GM12873 (cell line): Measurements from ENCODE around the gene TIGD3.
A peak's percentile ranks its signal among the peaks of the same experiment; 100 is the strongest.

Source experiments
- TF ChIP-seq, protein P1 (sequence below): IDR thresholded peaks from 2 replicates; pipeline ENCODE4 v1.5.1; 2012; ENCODE audit warnings: low read depth, mild to moderate bottlenecking, moderate library complexity, low read length, control low read depth; ENCODE audit not compliant: insufficient read depth; ENCODE audit errors: missing control alignments

Gene TIGD3

DNA sequence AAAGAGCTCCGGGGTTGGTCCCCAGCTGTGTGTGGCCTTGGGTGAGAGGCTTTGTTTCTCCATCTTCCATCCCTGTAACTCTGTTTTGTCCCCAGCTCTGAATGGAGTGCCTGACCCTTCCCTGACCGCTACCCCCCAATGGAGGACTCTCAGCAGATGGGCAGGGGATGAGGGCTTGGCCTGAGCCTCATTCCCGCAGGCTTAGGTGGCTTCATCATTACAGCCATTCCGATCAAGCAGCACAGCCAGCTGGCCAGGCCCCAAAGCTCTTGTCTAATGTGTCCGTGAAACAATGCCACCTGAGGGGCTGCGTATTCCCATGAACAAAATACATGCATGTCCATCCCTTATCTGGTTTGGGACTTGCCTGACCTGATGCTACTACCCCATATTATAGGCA is 43.8 kb upstream of the TIGD3 start:
- TF ChIP-seq, protein P1, sequence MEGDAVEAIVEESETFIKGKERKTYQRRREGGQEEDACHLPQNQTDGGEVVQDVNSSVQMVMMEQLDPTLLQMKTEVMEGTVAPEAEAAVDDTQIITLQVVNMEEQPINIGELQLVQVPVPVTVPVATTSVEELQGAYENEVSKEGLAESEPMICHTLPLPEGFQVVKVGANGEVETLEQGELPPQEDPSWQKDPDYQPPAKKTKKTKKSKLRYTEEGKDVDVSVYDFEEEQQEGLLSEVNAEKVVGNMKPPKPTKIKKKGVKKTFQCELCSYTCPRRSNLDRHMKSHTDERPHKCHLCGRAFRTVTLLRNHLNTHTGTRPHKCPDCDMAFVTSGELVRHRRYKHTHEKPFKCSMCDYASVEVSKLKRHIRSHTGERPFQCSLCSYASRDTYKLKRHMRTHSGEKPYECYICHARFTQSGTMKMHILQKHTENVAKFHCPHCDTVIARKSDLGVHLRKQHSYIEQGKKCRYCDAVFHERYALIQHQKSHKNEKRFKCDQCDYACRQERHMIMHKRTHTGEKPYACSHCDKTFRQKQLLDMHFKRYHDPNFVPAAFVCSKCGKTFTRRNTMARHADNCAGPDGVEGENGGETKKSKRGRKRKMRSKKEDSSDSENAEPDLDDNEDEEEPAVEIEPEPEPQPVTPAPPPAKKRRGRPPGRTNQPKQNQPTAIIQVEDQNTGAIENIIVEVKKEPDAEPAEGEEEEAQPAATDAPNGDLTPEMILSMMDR: no peak

DNA sequence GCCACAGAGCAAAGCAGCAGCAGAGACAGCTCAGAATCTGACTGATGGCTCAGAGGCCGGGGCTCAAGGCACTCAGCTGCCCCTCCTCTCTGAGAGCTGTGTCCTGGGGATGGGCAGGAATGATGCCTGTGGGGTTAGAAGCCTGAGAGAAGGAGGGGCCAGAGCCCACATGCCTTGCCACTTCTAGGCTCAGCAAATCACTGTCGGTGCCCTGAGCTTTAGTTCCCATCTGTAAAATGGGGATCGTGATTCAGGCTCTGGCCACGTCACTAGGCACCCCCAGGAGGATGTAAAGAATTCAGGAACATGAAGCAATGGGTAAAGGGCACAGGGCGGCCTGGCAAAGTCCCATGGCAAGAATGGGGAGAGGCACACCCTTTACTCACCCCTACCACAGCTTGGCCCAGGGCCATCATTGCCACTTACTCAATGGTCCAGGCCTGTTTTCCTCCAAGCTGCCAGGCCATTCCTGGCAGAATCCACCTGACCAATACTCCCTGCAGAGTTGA is 43.3 kb upstream of the TIGD3 start:
- TF ChIP-seq, protein P1: no peak

DNA sequence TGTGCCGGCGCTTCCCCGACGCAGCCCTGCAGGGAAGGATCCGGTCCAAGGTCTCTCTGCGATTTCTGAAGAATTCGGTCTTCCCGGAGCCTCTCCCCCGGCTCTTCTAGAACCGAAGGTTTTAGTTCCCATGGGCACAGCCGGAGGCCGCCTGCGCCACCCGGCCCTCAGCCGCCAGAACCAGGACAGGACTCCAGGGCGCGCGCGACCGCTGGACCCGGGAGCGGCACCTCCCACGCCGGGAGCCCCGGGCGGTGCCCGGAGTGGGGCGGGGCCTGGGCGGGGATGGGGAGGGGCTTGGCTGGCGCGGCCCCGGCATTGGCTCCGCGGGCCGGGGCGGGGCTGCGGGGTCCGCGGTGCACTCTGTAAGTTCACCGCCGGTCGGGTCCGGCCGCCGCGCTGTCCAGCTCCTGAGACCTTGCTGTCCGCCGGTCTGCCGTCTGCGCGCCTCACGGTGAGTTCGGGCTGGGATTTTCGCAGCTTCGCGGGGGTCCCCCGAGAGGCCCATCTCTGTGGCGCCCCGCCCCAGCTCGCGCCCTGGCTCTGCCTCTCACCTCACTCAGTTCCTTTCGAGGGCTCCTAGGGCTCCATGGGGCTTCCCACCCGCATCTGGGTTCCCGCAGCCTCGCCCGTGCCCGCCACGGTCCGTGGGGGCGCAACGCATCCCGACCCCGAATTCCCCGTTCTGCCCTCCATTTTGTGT is 39.9 kb upstream of the TIGD3 start, which contains the start of gene CDC42EP2:
TSS of gene CDC42EP2 (plus strand) at position 366 of the 703 bp plus-strand sequence. CDS start 6,033 bp downstream, outside the sequence.
- TF ChIP-seq, protein P1: no peak

DNA sequence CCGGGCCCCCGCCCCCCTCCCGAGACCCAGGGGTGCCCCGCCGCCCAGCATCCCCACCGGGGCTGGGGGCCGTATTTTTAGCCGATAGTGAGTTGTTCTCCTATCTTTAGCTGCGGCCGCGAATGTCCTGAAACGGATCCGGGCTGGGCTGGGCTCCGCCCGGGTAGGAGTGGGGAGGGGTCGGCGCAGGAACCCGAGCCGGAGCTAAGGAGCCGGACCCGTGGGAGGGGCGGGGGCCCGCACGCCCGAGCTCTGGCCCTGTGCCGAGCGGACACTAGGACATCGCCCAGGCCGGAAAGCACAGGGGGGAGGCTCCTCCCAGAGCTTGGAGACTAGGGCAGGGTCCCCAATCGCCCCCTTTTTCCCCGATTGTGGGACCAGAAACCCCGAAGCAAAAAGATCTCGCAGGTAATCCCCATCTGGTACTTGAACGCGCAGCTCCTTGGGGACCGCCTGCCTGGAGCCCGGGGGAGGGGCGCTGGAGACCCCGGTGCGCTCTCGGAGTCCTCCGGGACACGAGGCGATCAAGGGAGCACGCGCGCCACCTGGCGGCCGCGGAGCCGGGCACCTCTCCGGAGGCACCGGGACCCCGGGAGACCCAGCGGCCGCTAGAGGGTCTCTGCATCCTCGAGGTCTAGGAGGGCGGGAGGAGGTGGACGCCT is 39.2 kb upstream of the TIGD3 start:
- TF ChIP-seq, protein P1: peak; percentile 95

DNA sequence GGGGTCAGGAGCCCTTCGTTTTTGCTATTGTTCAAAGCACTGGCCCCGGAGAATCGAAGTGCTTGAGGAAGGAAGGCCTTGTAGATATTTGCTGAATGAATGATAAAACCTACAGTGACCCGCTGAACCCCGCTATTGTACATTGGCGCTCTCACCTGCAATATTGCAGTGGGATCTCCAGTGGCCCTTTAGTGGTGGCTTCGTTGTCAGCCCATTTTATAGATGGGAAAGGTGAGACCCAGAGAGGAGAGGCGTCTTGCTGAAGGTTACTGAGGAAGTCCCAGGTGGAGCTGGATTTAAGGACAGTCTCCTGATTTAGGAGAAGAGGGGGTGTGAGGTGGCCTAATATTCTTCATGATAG is 38.7 kb upstream of the TIGD3 start:
- TF ChIP-seq, protein P1: no peak

DNA sequence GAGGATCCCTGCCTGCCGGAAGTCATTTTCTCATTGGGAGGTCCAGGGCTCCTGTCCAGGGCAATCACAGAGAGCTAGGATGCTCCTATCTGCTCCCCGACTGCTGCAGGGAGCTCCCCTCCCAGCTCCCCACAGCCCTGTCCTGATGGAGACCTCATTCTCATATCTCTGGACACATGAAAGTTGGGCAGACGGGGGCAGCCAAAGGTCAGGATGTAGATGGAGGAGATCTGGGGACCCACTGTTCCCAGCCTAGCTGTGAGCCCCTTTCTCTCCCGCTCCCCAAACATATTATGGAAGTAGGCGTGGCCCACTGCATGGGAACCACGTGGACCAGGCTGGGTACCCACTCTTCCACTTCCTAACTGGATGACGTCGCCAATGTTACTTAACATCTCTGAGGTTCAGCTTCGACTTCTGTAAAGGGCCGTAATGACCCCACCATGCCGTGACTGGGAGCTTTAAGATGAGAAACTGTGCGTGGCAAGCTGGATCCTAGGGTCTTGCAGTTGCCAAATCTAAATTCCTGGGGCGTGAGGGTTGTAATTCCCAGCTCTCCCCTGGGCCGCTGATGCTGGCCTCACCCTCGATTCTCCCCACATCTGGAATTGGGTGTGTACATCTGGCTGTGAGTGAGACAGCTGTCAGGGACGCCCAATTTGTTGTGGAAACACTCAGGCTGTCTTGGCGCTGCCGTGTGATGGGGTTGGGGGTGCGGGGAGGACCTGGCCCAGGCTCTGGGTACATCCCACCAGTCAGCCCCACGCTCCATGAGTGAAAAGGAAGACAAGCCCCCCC is 38.1 kb upstream of the TIGD3 start:
- TF ChIP-seq, protein P1: no peak

DNA sequence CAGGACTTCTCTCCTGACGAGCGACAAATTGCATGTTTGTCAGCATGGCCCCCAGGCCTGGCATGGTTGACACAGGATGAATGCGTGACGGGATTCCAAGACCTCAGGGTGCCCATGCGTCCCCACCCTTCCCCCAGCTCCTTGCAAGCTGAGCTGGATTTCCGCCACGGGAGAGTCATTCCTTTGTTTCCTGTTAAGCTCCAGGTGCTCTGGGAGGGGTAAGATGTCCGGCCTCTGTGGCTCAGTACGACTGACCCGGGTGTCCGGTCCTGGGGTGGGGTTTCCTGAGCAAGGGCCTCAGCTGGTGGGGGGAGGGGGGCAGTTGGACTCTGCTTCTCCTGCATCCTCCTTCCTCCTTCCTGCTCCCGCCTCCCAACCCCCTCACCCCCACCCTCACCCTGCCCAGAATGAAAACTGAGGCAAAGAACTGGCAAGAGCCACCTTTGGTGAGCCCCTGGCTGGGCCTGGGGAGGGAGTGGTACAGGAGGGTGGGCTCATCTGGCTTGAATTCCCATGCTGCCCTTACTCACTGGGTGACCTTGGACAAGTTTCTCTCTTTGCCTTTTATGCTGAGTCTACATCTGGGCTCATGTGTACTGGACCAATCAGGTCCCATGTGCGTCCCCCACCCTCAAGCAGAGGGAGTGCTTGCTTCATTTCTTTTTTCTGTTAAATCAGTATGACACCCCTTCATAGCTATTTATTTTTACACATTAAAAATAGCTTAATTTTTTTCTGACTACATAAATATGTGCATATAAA is 37.3 kb upstream of the TIGD3 start:
- TF ChIP-seq, protein P1: no peak
